RWPE2 (cell line): ENCODE data around the gene GALR3.

Experiments used
- ATAC-seq: fragments of 200-7000 bp; cut with Tn5 transposase; 3 replicates; pipeline ENCODE4 v1.9.1; 2021; ENCODE audit warnings: low read depth
- DNase-seq: peaks from one replicate; pipeline ENCODE4 v3.0.0-alpha.2; 2020; ENCODE audit warnings: low spot score
- H3K27ac ChIP-seq: fragments of 450-650 bp; 2 replicates; pipeline ENCODE4 v1.5.1; 2017; ENCODE audit warnings: mild to moderate bottlenecking; ENCODE audit not compliant: poor library complexity, severe bottlenecking
- H3K27me3 ChIP-seq: fragments of 250-450 bp; sonication (Bioruptor Pico); 2 replicates; pipeline ENCODE4 v1.5.1; 2021; ENCODE audit warnings: mild to moderate bottlenecking, moderate library complexity; ENCODE audit not compliant: insufficient read depth, poor library complexity, severe bottlenecking
- H3K36me3 ChIP-seq: fragments of 250-450 bp; sonication (Bioruptor Pico); 2 replicates; pipeline ENCODE4 v1.5.1; 2020; ENCODE audit warnings: low read depth, mild to moderate bottlenecking, moderate library complexity
- H3K4me1 ChIP-seq: fragments of 250-450 bp; sonication (Bioruptor Pico); 2 replicates; pipeline ENCODE4 v1.5.1; 2021; ENCODE audit warnings: mild to moderate bottlenecking, moderate library complexity; ENCODE audit not compliant: insufficient read depth, poor library complexity, severe bottlenecking
- H3K4me3 ChIP-seq: fragments of 250-450 bp; sonication (Bioruptor Pico); 2 replicates; pipeline ENCODE4 v1.5.1; 2021; ENCODE audit warnings: mild to moderate bottlenecking, moderate library complexity; ENCODE audit not compliant: severe bottlenecking
- H3K9me3 ChIP-seq: fragments of 250-450 bp; sonication (Bioruptor Pico); 2 replicates; pipeline ENCODE4 v1.5.1; 2021; ENCODE audit warnings: mild to moderate bottlenecking, moderate library complexity; ENCODE audit not compliant: severe bottlenecking
- CTCF ChIP-seq: fragments of 450-650 bp; IDR thresholded peaks from one replicate; pipeline ENCODE4 v1.5.1; 2017; ENCODE audit warnings: mild to moderate bottlenecking, moderate library complexity; ENCODE audit not compliant: poor library complexity, severe bottlenecking

The GALR3 gene

GRCh38 chr22:37811867-37812266 is 11.3 kb upstream of the GALR3 start:
- H3K27me3 ChIP-seq, result no peaks in the 10 kb centered on the region
- TF ChIP-seq CTCF, result no peak
- DNase-seq (no peak), ATAC-seq (no peak)
- H3K4me1 ChIP-seq, result no peaks in the 10 kb centered on the region
- no peaks in the 10 kb centered on the region for H3K9me3 ChIP-seq
- H3K36me3 ChIP-seq, result no peaks in the 10 kb centered on the region
- no peak overlapping the region for H3K27ac ChIP-seq
- no peak overlapping the region for H3K4me3 ChIP-seq

DNA sequence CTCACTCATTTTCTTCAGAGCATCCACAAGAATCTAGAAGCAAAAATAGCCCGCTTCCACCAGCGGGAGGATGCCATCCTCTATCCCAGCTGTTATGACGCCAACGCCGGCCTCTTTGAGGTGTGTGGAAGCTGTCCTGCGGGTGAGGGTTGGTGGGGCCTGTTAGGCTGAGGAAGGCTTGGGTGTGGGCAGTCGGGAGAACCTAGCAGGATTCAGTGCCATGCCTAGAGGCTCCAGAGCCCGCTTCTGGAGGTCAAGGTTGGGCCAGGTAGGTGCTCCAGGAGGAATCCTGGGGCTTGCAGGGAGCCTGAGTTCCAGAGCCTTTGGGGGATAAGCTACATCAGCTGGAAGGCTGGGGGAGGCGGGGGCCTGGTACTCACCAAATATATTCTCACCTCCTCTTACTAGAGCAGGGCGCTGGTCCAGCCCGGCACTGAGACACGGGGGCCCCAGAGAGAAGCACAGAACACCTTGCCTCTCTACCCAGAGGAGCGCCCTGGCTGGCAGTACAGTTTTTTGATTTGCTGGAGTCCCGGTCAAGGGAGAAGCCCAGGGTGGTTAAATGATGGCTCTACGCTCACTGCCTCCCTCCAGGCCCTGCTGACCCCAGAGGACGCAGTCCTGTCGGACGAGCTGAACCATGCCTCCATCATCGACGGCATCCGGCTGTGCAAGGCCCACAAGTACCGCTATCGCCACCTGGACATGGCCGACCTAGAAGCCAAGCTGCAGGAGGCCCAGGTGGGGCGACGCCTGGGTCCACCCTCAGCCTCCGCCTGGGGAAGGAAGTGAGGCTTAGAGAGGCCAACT is 10.1 kb upstream of the GALR3 start:
- TF ChIP-seq CTCF, result no peak
- Histone ChIP-seq H3K27ac (no peak overlapping the region), H3K27me3 (no peaks in the 10 kb centered on the region), H3K36me3 (no peaks in the 10 kb centered on the region), H3K9me3 (no peaks in the 10 kb centered on the region), H3K4me1 (no peaks in the 10 kb centered on the region), H3K4me3 (no peak overlapping the region)
- no peak for DNase-seq
- no peak for ATAC-seq

DNA sequence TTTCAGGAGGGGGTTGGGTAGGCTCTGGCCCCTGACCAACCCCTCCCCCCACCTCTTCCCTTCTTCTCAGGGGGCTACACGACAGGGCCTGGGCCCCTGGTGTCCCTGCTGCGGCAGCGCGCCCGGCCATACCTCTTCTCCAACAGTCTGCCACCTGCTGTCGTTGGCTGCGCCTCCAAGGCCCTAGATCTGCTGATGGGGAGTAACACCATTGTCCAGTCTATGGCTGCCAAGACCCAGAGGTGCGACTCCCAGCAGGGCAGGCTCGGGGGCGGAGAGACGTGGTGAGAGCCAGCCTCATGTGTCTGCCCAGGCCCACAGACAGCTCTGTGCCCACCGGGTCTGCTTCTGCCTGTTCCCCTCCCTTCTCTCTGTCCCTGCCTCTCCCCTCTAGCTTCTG is 7.6 kb upstream of the GALR3 start:
- peaks cover 15% of the 10 kb centered on the region for H3K27me3 ChIP-seq
- DNase-seq, result no peak
- no peak for ATAC-seq
- no peak overlapping the region for H3K4me3 ChIP-seq
- H3K36me3 ChIP-seq, result no peaks in the 10 kb centered on the region
- no peak overlapping the region for H3K27ac ChIP-seq
- H3K9me3 ChIP-seq, result no peaks in the 10 kb centered on the region
- TF ChIP-seq CTCF, result no peak
- H3K4me1 ChIP-seq, result no peaks in the 10 kb centered on the region

GRCh38 chr22:37816543-37817180 is 6.5 kb upstream of the GALR3 start:
- no peaks in the 10 kb centered on the region for H3K9me3 ChIP-seq
- TF ChIP-seq CTCF, result no peak
- no peak for ATAC-seq

More at GRCh38 chr22:37816543-37817180, 6.5 kb upstream of the GALR3 start:
- Histone ChIP-seq H3K36me3 (no peaks in the 10 kb centered on the region), H3K4me3 (no peak overlapping the region), H3K4me1 (no peaks in the 10 kb centered on the region), H3K27me3 (peaks cover 15% of the 10 kb centered on the region), H3K27ac (no peak overlapping the region)
- DNase-seq, result no peak
